Bronchial epithelial cell (primary cell): ENCODE data around the gene DBT. TPM values are rescaled to one million over a fixed set of nuclear protein-coding genes. Genes with fewer than 3 reads are reported as not detected.
"Not testable (repeated sequence)": the region's sequence is repeated elsewhere in the genome, so short reads cannot be mapped to it uniquely, and the experiment has no call there.

Source experiments
- DNase-seq: peaks from one replicate; pipeline ENCODE4 v3.0.0-alpha.2; 2010; ENCODE audit warnings: low read depth
- FAIRE-seq: peaks from 2 replicates; lab custom pipeline; 2011; peaks lifted over from hg19 to GRCh38; lab: Jason Lieb, UNC
- H3K27me3 ChIP-seq: 2 replicates; pipeline ENCODE4 v1.5.1; 2011; ENCODE audit warnings: low read length; ENCODE audit not compliant: control insufficient read depth, insufficient read depth
- H3K36me3 ChIP-seq: 2 replicates; pipeline ENCODE4 v1.5.1; 2011; ENCODE audit warnings: low read length; ENCODE audit not compliant: control insufficient read depth, insufficient read depth
- H3K4me3 ChIP-seq: 2 replicates; pipeline ENCODE4 v1.5.1; 2011; ENCODE audit warnings: mild to moderate bottlenecking, low read depth, low read length, control low read depth
- CTCF ChIP-seq: IDR thresholded peaks from 2 replicates; pipeline ENCODE4 v1.5.1; 2011; ENCODE audit warnings: mild to moderate bottlenecking, moderate library complexity, low read length, control low read depth, inconsistent platforms; ENCODE audit not compliant: insufficient read depth, severe bottlenecking
- total RNA-seq: library from RNA; depleted of rRNA; stranded (reverse); fragments of >200 nt; gene quantifications from 2 replicates; pipeline ENCODE4 v1.2.1, GENCODE V29; 2014

The DBT gene
- total RNA-seq, 1 donor from 2014 or later, result 3.7 TPM

- TF ChIP-seq CTCF, result no peak
- FAIRE-seq, result no peak
- no peak for DNase-seq
- H3K27me3 ChIP-seq, result no peaks in the 10 kb centered on the region
- no peak overlapping the region for H3K4me3 ChIP-seq
- H3K36me3 ChIP-seq, result peaks cover 10% of the 10 kb centered on the region
Observed at GRCh38 chr1:100268202-100268601, 18.6 kb upstream of the DBT start.

- no peak for DNase-seq
- TF ChIP-seq CTCF, result no peak
- no peaks in the 10 kb centered on the region for H3K27me3 ChIP-seq
- peaks cover 10% of the 10 kb centered on the region for H3K36me3 ChIP-seq
- H3K4me3 ChIP-seq, result peak overlapping the region; percentile 98
- no peak for FAIRE-seq
Observed at GRCh38 chr1:100267284-100267683, 17.6 kb upstream of the DBT start.

GRCh38 chr1:100266741-100267140, 17.1 kb upstream of the DBT start:
- FAIRE-seq (no peak), DNase-seq (no peak)
- Histone ChIP-seq H3K36me3 (peaks cover 8% of the 10 kb centered on the region), H3K4me3 (peak overlapping the region; percentile 98), H3K27me3 (no peaks in the 10 kb centered on the region)
- TF ChIP-seq CTCF, result no peak

GRCh38 chr1:100265931-100266740, 16.5 kb upstream of the DBT start, which contains the start of gene RTCA:
TSS of gene RTCA (plus strand) at chr1:100266216. CDS start at chr1:100266376, 160 bp downstream.
- Histone ChIP-seq H3K4me3 (peak within 1 kb of the TSS; percentile 98), H3K27me3 (no peaks in the 10 kb centered on the region), H3K36me3 (peaks cover 6% of the 10 kb centered on the region)
- FAIRE-seq (peak; percentile 43), DNase-seq (peak; percentile 88)
- no peak for TF ChIP-seq CTCF

GRCh38 chr1:100265562-100265930, 15.9 kb upstream of the DBT start:
- Histone ChIP-seq H3K4me3 (peak overlapping the region; percentile 98), H3K27me3 (no peaks in the 10 kb centered on the region), H3K36me3 (peaks cover 4% of the 10 kb centered on the region)
- no peak for DNase-seq
- TF ChIP-seq CTCF, result no peak
- FAIRE-seq, result no peak

GRCh38 chr1:100264081-100264480, 14.4 kb upstream of the DBT start:
- not testable (repeated sequence) for H3K27me3 ChIP-seq, H3K4me3 ChIP-seq, FAIRE-seq, DNase-seq, H3K36me3 ChIP-seq
